Skeletal muscle satellite cell (primary cell): ENCODE results near the gene TBCD.

Experiments used
- H3K27me3 ChIP-seq: 2 replicates; pipeline ENCODE4 v1.7.0; 2013; ENCODE audit warnings: low read length; ENCODE audit not compliant: control insufficient read depth, insufficient read depth
- H3K36me3 ChIP-seq: 2 replicates; pipeline ENCODE4 v1.7.0; 2013; ENCODE audit warnings: mild to moderate bottlenecking, control low read depth, low read length; ENCODE audit not compliant: insufficient read depth
- H3K4me1 ChIP-seq: 2 replicates; pipeline ENCODE4 v1.7.0; 2013; ENCODE audit warnings: low read length; ENCODE audit not compliant: control insufficient read depth, insufficient read depth
- H3K4me2 ChIP-seq: 2 replicates; pipeline ENCODE4 v1.7.0; 2013; ENCODE audit warnings: mild to moderate bottlenecking, low read length
- H3K4me3 ChIP-seq: 2 replicates; pipeline ENCODE4 v1.7.0; 2013; ENCODE audit warnings: low read length
- H3K9ac ChIP-seq: 2 replicates; pipeline ENCODE4 v1.7.0; 2013; ENCODE audit warnings: mild to moderate bottlenecking, low read depth, low read length, moderate library complexity
- H3K9me3 ChIP-seq: replicated peaks from 2 replicates; pipeline ENCODE4 v1.7.0; 2013; ENCODE audit warnings: mild to moderate bottlenecking, control low read depth, low read length

The TBCD gene

DNA sequence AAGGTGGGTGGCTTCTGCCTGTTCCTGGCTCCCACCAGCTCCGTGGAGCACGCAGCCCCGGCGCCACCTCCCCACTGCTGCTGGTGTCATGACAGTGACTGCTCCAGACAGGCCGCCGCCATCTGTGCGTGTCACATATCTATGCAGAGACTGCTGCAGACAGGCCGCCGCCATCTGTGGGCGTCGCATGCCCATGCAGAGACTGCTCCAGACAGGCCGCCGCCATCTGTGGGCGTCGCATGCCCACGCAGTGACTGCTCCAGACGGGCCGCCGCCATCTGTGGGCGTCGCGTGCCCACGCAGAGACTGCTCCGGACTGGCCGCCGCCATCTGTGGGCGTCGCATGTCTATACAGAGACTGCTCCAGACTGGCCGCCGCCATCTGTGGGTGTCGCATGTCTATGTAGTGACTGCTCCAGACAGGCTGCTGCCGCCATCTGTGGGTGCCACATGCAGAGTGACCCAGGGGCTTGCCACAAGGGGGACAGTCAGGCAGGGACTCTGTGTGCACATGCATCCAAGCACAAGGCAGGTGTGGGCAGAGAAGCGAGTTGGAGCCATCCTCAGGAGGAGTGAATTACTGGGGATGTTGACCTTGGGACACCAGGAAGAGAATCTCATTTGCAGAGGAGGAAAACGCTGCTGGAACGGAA, 38.7 kb upstream of the TBCD start:
- no peak overlapping the region for H3K4me2 ChIP-seq
- no peaks in the 10 kb centered on the region for H3K36me3 ChIP-seq
- peaks cover 13% of the 10 kb centered on the region for H3K4me1 ChIP-seq
- peaks cover 9% of the 10 kb centered on the region for H3K27me3 ChIP-seq
- no peak overlapping the region for H3K4me3 ChIP-seq
- H3K9ac ChIP-seq: no peak overlapping the region
- H3K9me3 ChIP-seq: no peaks in the 10 kb centered on the region

DNA sequence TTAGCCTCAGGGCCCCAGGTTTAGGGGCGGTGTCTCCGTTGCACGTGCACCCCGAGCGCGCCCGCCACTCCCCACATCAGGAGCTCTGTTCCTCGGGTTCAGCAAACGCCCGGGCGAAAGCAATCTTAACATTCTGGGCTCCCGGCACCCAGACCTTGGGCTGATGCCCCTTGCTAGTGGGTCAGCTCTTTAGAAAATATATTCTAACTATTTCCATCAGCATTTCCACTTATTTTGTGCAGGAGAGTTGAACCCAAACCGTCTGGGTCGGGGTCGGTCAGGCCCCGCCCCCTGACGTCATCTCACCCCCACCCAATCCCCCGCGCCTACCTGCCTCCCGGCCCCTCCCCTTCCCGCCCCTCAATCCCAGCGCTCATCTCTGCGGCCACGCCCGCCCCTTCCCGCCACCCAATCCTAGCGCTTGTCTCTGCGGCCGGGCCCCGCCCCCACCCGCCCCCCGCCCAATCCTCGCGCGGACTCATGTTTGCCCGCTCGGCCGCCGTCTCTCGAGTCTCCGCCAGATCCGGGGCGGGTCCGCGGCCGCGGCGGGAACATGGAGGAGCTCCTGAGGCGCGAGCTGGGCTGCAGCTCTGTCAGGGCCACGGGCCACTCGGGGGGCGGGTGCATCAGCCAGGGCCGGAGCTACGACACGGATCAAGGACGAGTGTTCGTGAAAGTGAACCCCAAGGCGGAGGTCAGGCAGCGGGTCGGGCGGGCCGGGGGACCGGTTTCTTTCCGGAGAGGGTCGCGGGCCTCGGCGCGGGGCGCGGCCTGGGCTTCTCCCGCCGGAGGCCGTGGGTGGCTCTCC, 35.5 kb upstream of the TBCD start, which contains the start of gene FN3KRP:
TSS of gene FN3KRP (plus strand) at position 504 of the 808 bp plus-strand sequence. CDS start at position 554, 50 bp downstream.
- Histone ChIP-seq H3K4me2 (peak within 1 kb of the TSS; percentile 99), H3K4me3 (peak within 1 kb of the TSS; percentile 94), H3K27me3 (no peaks in the 10 kb centered on the region), H3K4me1 (peaks cover 13% of the 10 kb centered on the region), H3K9ac (peak within 1 kb of the TSS; percentile 92), H3K36me3 (peaks cover 8% of the 10 kb centered on the region), H3K9me3 (no peaks in the 10 kb centered on the region)

DNA sequence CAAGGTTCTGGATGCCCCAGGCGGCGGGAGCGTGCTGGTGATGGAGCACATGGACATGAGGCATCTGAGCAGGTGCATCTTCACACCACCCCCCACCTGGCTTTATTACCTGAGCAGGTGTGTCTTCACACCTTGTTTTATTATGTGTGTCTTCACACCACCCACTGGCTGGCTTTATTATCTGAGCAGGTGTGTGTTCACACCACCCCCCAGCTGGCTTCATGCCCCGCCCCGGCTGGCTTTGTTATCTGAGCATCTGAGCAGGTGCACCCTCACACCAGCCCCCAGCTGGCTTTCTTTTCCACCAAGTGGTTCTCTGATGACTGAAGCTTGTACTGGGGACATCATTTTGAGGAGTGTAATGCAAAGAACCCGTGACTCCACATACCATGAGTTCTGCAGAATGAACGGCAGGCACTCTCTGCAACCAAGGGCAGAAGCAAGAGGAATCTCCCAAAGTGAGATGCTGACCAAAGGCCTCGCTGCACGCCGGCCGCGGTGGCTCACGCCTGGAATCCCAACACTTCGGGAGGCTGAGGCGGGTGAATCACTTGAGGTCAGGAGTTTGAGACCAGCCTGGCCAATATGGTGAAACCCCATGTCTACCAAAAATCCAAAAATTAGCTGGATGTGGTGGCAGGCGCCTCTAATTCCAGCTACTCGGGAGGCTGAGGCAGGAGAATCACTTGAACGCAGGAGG, 32.7 kb upstream of the TBCD start:
- Histone ChIP-seq H3K9me3 (no peaks in the 10 kb centered on the region), H3K4me2 (no peak overlapping the region), H3K4me1 (peaks cover 13% of the 10 kb centered on the region), H3K27me3 (no peaks in the 10 kb centered on the region), H3K4me3 (no peak overlapping the region), H3K9ac (no peak overlapping the region), H3K36me3 (peaks cover 23% of the 10 kb centered on the region)

DNA sequence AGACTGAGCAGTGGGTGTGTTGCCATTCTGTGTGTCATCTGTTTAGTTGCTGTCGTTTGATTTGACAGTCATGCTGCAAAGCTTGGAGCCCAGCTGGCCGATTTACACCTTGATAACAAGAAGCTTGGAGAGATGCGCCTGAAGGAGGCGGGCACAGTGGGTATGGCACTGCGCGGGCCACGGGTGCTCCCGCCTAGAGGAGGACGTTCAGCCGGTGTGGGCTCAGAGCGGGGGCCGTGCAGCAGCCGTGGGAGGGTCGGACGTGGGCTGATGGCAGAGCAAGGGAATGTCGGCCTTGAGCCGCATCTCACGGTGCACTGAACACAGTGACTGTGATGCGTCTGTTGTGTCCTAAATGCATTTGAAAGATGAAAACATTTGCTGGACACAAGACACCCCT, 31.7 kb upstream of the TBCD start:
- no peak overlapping the region for H3K4me2 ChIP-seq
- no peak overlapping the region for H3K9ac ChIP-seq
- H3K4me3 ChIP-seq: no peak overlapping the region
- no peaks in the 10 kb centered on the region for H3K27me3 ChIP-seq
- no peaks in the 10 kb centered on the region for H3K9me3 ChIP-seq
- H3K36me3 ChIP-seq: peaks cover 23% of the 10 kb centered on the region
- H3K4me1 ChIP-seq: peaks cover 13% of the 10 kb centered on the region

DNA sequence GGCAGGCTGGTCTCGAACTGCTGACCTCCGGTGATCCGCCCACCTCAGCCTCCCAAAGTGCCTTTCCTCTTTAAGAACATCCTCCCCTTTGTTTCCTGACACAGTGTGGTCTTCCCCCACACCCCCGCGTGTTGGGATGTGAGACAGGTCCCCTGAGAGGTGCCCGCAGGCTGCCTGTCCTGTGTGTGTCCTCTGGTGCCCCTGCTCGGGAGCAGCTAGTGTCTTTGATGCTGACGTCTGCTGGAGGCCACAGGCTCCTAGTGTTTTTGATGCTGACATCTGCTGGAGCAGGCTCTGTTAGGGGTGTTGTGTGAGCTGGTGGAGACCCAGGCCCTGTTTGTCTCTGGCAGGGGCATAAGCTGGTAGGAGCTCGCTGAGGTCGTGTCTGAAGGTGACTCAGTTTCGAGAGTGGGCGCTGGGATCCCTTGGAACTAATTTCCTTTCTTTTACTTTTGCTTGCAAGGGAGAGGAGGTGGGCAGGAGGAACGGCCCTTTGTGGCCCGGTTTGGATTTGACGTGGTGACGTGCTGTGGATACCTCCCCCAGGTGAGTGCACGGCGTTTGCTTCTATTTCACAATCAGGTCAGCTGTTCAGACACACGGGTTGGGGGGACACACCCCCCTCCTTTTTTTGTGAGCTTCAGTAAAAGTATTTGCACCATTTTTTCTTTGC, 29.4 kb upstream of the TBCD start:
- peaks cover 27% of the 10 kb centered on the region for H3K36me3 ChIP-seq
- H3K9me3 ChIP-seq: no peaks in the 10 kb centered on the region
- no peak overlapping the region for H3K9ac ChIP-seq
- no peak overlapping the region for H3K4me2 ChIP-seq
- peaks cover 6% of the 10 kb centered on the region for H3K4me1 ChIP-seq
- H3K27me3 ChIP-seq: no peaks in the 10 kb centered on the region
- no peak overlapping the region for H3K4me3 ChIP-seq

DNA sequence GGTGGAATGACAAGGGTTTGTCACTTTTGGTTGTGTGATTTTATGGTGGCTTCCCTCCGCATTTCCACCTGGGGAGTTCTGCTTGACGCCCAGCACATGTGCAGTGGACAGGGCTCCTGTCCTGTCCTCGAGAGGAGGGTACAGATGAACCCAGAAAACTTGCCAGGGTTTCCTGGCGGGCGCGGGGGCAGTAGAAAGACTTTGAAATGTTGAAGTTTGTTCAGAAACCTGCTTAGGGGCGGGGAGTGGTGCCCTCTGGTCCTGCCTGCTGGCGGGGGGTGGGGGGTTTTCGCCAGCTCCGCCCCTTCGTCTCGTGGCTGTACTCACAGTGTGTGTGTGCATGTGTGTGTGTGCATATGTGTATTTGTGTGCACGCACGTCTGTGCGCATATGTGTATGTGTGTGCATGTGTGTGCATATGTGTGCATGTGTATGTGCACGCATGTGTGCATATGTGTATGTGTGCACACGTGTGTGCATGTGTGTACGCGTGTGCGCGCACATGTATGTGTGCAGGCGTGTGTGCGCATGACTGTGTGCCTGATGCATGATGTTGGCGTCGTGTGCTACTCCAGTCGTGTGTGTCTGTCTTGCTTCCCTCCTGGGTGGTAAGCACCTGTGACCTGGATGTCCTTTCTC, 28.6 kb upstream of the TBCD start:
- Histone ChIP-seq H3K4me1 (no peaks in the 10 kb centered on the region), H3K27me3 (no peaks in the 10 kb centered on the region), H3K9ac (no peak overlapping the region), H3K9me3 (no peaks in the 10 kb centered on the region), H3K36me3 (peaks cover 27% of the 10 kb centered on the region), H3K4me2 (no peak overlapping the region), H3K4me3 (no peak overlapping the region)

DNA sequence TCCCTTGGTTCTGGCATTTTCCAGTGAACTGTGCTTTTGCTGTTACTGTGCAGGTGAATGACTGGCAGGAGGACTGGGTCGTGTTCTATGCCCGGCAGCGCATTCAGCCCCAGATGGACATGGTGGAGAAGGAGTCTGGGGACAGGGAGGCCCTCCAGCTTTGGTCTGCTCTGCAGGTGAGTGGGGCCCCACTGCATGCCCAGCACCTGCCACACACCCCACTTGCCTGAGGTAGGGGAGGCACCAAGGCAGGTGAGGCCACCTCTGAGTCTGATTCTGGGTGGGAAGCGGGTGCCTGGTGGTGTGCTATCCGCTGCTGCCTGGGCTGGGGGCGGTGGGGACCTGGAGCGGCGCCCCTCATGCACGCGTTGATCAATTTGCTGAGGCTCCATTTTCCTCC, 25.4 kb upstream of the TBCD start:
- Histone ChIP-seq H3K4me1 (no peaks in the 10 kb centered on the region), H3K4me3 (no peak overlapping the region), H3K27me3 (no peaks in the 10 kb centered on the region), H3K4me2 (no peak overlapping the region), H3K36me3 (peaks cover 28% of the 10 kb centered on the region), H3K9ac (no peak overlapping the region), H3K9me3 (no peaks in the 10 kb centered on the region)

DNA sequence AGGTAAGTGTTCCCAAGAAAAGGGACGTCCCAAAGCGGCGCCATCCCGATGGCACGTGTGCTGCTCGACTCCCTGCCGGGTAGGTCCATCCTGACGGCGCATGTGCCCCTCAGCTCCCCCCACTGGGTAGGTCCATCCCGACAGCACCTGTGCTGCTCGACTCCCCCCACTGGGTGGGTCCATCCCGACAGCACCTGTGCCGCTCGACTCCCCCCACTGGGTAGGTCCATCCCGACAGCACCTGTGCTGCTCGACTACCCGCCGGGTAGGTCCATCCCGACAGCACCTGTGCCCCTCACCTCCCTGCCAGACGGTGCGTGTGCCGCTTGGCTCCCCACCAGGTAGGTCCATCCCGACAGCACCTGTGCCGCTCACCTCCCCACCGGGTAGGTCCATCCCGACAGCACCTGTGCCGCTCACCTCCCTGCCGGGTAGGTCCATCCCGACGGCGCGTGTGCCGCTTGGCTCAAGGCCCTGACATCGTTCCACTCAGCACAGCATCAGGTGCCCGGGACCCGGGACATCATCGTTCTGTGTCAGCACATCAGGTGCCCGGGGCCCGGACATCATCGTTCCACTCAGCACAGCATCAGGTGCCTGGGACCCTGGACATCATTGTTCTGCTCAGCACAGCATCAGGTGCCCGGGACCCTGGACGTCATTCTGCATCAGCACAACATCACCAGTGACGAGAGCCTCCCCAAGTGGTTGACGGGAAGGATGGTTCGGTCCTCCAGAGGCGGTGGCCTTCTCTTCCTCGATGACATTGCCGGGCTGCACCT, 22.2 kb upstream of the TBCD start:
- no peak overlapping the region for H3K9ac ChIP-seq
- H3K27me3 ChIP-seq: no peaks in the 10 kb centered on the region
- peaks cover 23% of the 10 kb centered on the region for H3K36me3 ChIP-seq
- H3K4me1 ChIP-seq: no peaks in the 10 kb centered on the region
- no peak overlapping the region for H3K4me3 ChIP-seq
- H3K4me2 ChIP-seq: no peak overlapping the region
- H3K9me3 ChIP-seq: no peaks in the 10 kb centered on the region

DNA sequence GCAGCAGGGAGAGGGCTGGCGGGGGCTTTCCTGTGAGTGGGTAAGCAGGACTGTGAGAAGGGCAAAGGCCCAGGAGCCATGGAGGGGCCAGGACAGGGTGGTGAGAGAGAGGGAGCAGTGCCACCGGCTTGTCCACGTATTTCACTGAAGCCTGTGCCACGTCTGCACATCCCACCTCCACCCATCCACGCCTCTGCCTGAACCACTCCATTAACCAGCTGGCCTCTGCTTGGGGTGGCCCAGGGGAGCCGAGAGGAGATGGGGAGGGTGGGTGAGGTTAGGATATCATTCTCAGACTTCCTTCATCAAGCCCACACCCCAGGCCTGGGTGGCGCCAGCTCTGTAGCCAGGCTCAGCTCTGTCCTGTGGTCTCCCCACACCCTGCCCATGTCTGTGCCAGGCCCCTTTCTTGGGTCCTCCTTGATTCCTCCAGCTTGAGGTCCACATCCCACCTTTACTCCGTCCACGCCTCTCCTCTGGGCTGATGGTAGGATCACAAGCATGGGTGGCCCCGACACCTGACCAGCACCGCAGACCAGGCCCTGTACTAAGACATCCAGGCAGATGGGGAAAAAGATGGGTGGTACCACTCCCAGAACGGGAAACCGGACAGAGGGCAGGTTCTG, 19.6 kb upstream of the TBCD start:
- no peak overlapping the region for H3K4me3 ChIP-seq
- H3K9me3 ChIP-seq: no peaks in the 10 kb centered on the region
- H3K9ac ChIP-seq: no peak overlapping the region
- H3K36me3 ChIP-seq: peaks cover 19% of the 10 kb centered on the region
- H3K4me2 ChIP-seq: no peak overlapping the region
- H3K27me3 ChIP-seq: no peaks in the 10 kb centered on the region
- peaks cover 2% of the 10 kb centered on the region for H3K4me1 ChIP-seq
